NCI-H748 treated with DMSO at 0.1 percent for 48 hours (cell line): ENCODE measurements around the gene TOM1L2.
"Not testable (repeated sequence)": the region's sequence is repeated elsewhere in the genome, so short reads cannot be mapped to it uniquely, and the experiment has no call there.

Source experiments
- DNase-seq: peaks from one replicate; lab custom pipeline; 2025; lab: John Stamatoyannopoulos, UW

TOM1L2 gene

GRCh38 chr17:17924131-17924856 lies 47.9 kb downstream of the TOM1L2 start:
- DNase-seq: no peak

GRCh38 chr17:17922070-17922614 lies 50.1 kb downstream of the TOM1L2 start:
- DNase-seq: no peak

GRCh38 chr17:17921192-17922069 lies 50.8 kb downstream of the TOM1L2 start:
- DNase-seq: no peak

GRCh38 chr17:17919169-17920107 lies 52.8 kb downstream of the TOM1L2 start:
- peak; percentile 73 for DNase-seq

- no peak for DNase-seq
Measured at GRCh38 chr17:17917394-17917793, 54.8 kb downstream of the TOM1L2 start.

GRCh38 chr17:17915183-17915582 lies 57.0 kb downstream of the TOM1L2 start:
- DNase-seq: no peak

- DNase-seq: peak; percentile 66
Measured at GRCh38 chr17:17913695-17914332, 58.4 kb downstream of the TOM1L2 start.

- DNase-seq: not testable (repeated sequence)
Measured at GRCh38 chr17:17912336-17912735, 59.9 kb downstream of the TOM1L2 start.

- DNase-seq: no peak
Measured at GRCh38 chr17:17911001-17911613, 61.1 kb downstream of the TOM1L2 start.

- no peak for DNase-seq
Measured at GRCh38 chr17:17910060-17910459, 62.1 kb downstream of the TOM1L2 start.

GRCh38 chr17:17909078-17909477 lies 63.1 kb downstream of the TOM1L2 start:
- no peak for DNase-seq

GRCh38 chr17:17907469-17907868 lies 64.7 kb downstream of the TOM1L2 start:
- no peak for DNase-seq

GRCh38 chr17:17906418-17907215 lies 65.6 kb downstream of the TOM1L2 start:
- DNase-seq: no peak

- DNase-seq: no peak
Measured at GRCh38 chr17:17905036-17905320, 67.2 kb downstream of the TOM1L2 start.

GRCh38 chr17:17904166-17905035 lies 67.8 kb downstream of the TOM1L2 start:
- DNase-seq: no peak

- no peak for DNase-seq
Measured at GRCh38 chr17:17902877-17903276, 69.3 kb downstream of the TOM1L2 start.

GRCh38 chr17:17902376-17902775 lies 69.8 kb downstream of the TOM1L2 start:
- no peak for DNase-seq

GRCh38 chr17:17900615-17901520 lies 71.3 kb downstream of the TOM1L2 start:
- no peak for DNase-seq
